AG04450 (cell line): ENCODE measurements around the gene DPM1. TPM values are rescaled to one million over a fixed set of nuclear protein-coding genes. Genes with fewer than 3 reads are reported as not detected.

Experiments
- CTCF ChIA-PET: fragments of 300-600, 350-600 bp; formaldehyde crosslinking; extraction: SDS; loops from one replicate; lab custom pipeline; 2022; ENCODE audit warnings: antibody characterized with exemption, inconsistent platforms; lab: Charles Lee
- POLR2A ChIA-PET: fragments of 350-600 bp; formaldehyde crosslinking; extraction: SDS; loops from one replicate; lab custom pipeline; 2021; ENCODE audit warnings: antibody characterized with exemption, inconsistent platforms; lab: Yijun Ruan, JAX
- DNase-seq: peaks from one replicate; pipeline ENCODE4 v3.0.0-alpha.2; 2011; ENCODE audit warnings: low read depth, low spot score
- H3K27ac ChIP-seq: one replicate; pipeline ENCODE4 v1.5.1; 2012; ENCODE audit warnings: low read depth, low read length, control low read depth
- H3K27me3 ChIP-seq: one replicate; pipeline ENCODE4 v1.6.0; 2012; ENCODE audit warnings: low read length; ENCODE audit not compliant: control insufficient read depth, insufficient read depth
- H3K4me3 ChIP-seq: 2 replicates; pipeline ENCODE4 v1.5.1; 2011; ENCODE audit warnings: mild to moderate bottlenecking, low read depth, low read length, control low read depth
- H3K9me3 ChIP-seq: 2 replicates; pipeline ENCODE4 v1.5.1; 2012; ENCODE audit warnings: low read length; ENCODE audit not compliant: control insufficient read depth, insufficient read depth
- polyA plus RNA-seq: library from polyadenylated mRNA; depleted of rRNA; stranded (reverse); fragments of >200 nt; gene quantifications from 2 replicates; pipeline ENCODE4 v1.2.3, GENCODE V29; 2011
- TF ChIP-seq, protein P1 (sequence below): IDR thresholded peaks from 2 replicates; pipeline ENCODE4 v1.5.1; 2011; ENCODE audit warnings: low read depth, low read length, control low read depth, inconsistent platforms

The DPM1 gene
- polyA plus RNA-seq, 1 experiment, result 67.5 TPM

- TF ChIP-seq, protein P1, sequence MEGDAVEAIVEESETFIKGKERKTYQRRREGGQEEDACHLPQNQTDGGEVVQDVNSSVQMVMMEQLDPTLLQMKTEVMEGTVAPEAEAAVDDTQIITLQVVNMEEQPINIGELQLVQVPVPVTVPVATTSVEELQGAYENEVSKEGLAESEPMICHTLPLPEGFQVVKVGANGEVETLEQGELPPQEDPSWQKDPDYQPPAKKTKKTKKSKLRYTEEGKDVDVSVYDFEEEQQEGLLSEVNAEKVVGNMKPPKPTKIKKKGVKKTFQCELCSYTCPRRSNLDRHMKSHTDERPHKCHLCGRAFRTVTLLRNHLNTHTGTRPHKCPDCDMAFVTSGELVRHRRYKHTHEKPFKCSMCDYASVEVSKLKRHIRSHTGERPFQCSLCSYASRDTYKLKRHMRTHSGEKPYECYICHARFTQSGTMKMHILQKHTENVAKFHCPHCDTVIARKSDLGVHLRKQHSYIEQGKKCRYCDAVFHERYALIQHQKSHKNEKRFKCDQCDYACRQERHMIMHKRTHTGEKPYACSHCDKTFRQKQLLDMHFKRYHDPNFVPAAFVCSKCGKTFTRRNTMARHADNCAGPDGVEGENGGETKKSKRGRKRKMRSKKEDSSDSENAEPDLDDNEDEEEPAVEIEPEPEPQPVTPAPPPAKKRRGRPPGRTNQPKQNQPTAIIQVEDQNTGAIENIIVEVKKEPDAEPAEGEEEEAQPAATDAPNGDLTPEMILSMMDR, result no peak
- CTCF ChIA-PET, result interaction anchor here (1.2 kb wide), 1 partner anchor 183 kb away, joined by 5 read pairs; no protein-coding TSS in a partner anchor
These were observed 17.5 kb upstream of the DPM1 start for GRCh38 chr20:50975701-50976330.

DNA sequence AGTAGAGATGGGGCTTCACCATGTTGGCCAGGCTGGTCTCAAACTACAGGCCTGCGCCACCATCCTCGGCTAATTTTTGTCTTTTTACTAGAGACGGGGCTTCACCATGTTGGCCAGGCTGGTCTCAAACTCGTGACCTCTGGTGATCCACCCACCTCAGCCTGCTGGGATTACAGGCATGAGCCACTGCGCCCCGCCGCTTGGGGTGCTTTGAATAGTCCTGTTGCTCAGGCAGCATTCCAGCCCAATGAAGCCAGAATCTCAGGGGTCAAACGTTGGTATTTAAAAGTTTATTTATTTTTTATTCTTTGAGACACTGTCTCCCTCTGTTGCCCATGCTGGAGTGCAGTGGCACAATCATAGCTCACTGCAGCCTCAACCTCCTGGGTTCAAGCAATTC is 11.6 kb upstream of the DPM1 start:
- ChIA-PET CTCF (interaction anchor here (3.4 kb wide), 1 partner anchor 12 kb away, joined by 13 read pairs; no protein-coding TSS in a partner anchor), POLR2A (no interaction called here)
- DNase-seq, result no peak

More at GRCh38 chr20:50975701-50976330, 17.5 kb upstream of the DPM1 start:
- no peak overlapping the region for H3K4me3 ChIP-seq
- DNase-seq, result no peak
- H3K27me3 ChIP-seq, result no peaks in the 10 kb centered on the region
- H3K27ac ChIP-seq, result no peak overlapping the region
- POLR2A ChIA-PET, result no interaction called here
- peaks cover 6% of the 10 kb centered on the region for H3K9me3 ChIP-seq

DNA sequence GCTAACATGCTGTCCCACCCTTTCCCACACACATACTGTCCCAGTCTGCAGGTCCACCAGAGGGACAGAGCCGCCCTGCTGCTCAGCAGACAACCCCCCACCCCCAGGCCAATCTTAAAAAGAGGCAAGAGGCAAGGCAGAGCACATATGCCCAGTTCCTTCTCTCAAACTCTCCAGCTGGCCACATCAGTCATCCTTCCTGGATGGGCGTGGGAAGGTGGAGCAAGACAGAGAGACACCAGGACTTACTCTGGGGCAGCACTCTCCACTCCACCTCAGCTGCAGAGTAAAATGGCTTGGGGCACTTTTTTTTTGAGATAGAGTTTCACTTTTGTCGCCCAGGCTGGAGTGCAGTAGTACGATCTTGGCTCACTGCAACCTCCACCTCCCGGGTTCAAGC is 11.1 kb upstream of the DPM1 start:
- TF ChIP-seq, protein P1, result no peak
- ChIA-PET CTCF (interaction anchor here (3.4 kb wide), 1 partner anchor 12 kb away, joined by 13 read pairs; no protein-coding TSS in a partner anchor), POLR2A (interaction anchor here (0.6 kb wide), 1 partner anchor 381 kb away, joined by 4 read pairs; no protein-coding TSS in a partner anchor)
- Histone ChIP-seq H3K27ac (no peak overlapping the region), H3K4me3 (no peak overlapping the region), H3K27me3 (peaks cover 5% of the 10 kb centered on the region), H3K9me3 (no peaks in the 10 kb centered on the region)
- DNase-seq, result no peak

More for the DNA sequence above, 11.6 kb upstream of the DPM1 start:
- Histone ChIP-seq H3K9me3 (no peaks in the 10 kb centered on the region), H3K27me3 (peaks cover 5% of the 10 kb centered on the region), H3K4me3 (no peak overlapping the region), H3K27ac (no peak overlapping the region)
- TF ChIP-seq, protein P1, result no peak

GRCh38 chr20:50968289-50968688 is 10.0 kb upstream of the DPM1 start:
- TF ChIP-seq, protein P1, result no peak
- ChIA-PET POLR2A (interaction anchor here (1.0 kb wide), 1 partner anchor 10 kb away, joined by 6 read pairs; the partner anchor contains the start of gene DPM1), CTCF (no interaction called here)
- Histone ChIP-seq H3K27me3 (peaks cover 5% of the 10 kb centered on the region), H3K4me3 (no peak overlapping the region), H3K27ac (no peak overlapping the region), H3K9me3 (no peaks in the 10 kb centered on the region)
- no peak for DNase-seq

DNA sequence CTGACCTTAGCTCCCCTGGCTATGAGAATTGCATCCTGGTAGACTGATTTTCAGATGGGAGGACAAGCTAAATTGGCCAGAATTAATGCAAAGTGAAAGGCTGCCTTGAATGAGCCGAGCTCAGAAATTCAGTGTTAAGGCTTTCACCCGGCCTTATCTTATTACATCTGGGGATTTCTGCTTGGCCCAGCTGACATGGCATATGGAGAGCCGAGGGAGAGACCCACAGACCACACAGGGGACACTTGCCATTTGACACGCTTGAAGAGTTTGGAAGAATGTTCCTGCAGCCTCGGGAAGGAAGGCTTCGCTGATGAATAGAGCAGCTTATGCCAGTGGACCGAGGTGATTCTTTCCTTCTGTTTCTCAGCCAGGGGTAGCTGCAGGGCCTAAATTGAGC is 9.3 kb upstream of the DPM1 start:
- TF ChIP-seq, protein P1, result no peak
- no peak for DNase-seq
- Histone ChIP-seq H3K27me3 (peaks cover 5% of the 10 kb centered on the region), H3K9me3 (no peaks in the 10 kb centered on the region), H3K27ac (no peak overlapping the region), H3K4me3 (no peak overlapping the region)
- POLR2A ChIA-PET, result interaction anchor here (0.5 to 1.0 kb wide), 3 partner anchors 9 to 12 kb away, joined by 3 to 6 read pairs (median 3); partner anchors contain the start of genes DPM1 and MOCS3
- CTCF ChIA-PET, result interaction anchor here (0.9 kb wide), 2 partner anchors 14 to 173 kb away, joined by 3 to 5 read pairs; partner anchors contain the start of gene BCAS4
